B cell (primary cell): ENCODE measurements around the gene PCSK2. TPM values are rescaled to one million over a fixed set of nuclear protein-coding genes. Genes with fewer than 3 reads are reported as not detected.

Experiments used
- ATAC-seq: fragments of 200-7000 bp; cut with Tn5 transposase; one replicate; pipeline ENCODE4 v1.10.0; 2021; ENCODE audit warnings: low read depth, mild to moderate bottlenecking, moderate number of reproducible peaks, moderate library complexity
- CTCF ChIA-PET: fragments of 350-600 bp; sonication (Branson Sonifier 250); formaldehyde crosslinking; loops from one replicate; lab custom pipeline; 2021; ENCODE audit warnings: antibody characterized with exemption, inconsistent platforms; lab: Charles Lee
- POLR2A ChIA-PET: fragments of 350-600 bp; sonication (Branson Sonifier 250); formaldehyde crosslinking; loops from one replicate; lab custom pipeline; 2021; ENCODE audit warnings: antibody characterized with exemption; lab: Charles Lee
- DNase-seq: peaks from one replicate; pipeline ENCODE4 v3.0.0; 2013
- H2AFZ ChIP-seq: 2 replicates; pipeline ENCODE4 v1.6.1; 2012; ENCODE audit warnings: mild to moderate bottlenecking, low read depth, low read length; ENCODE audit not compliant: insufficient read depth, poor library complexity, severe bottlenecking
- H3K27ac ChIP-seq, 2 donors: 1 replicate in 1 of 2; 2 replicates in 1 of 2; pipeline ENCODE4 v1.5.1; 2012 to 2013; ENCODE audit warnings: low read length in 2 of 2, mild to moderate bottlenecking in 2 of 2, moderate library complexity in 1 of 2
- H3K27me3 ChIP-seq, 4 experiments: fragments of 200-600 bp in 1 of 4; sonication (generic) in 1 of 4; replicated peaks in 1 of 4; 1 replicate in 2 of 4; 2 replicates in 2 of 4; pipeline versions ENCODE4 v1.6.1 to v1.7.0; 2013 to 2016; ENCODE audit warnings: low read length in 3 of 4, mild to moderate bottlenecking in 2 of 4, mixed read lengths in 1 of 4, moderate library complexity in 1 of 4; ENCODE audit not compliant: insufficient read depth in 4 of 4, control insufficient read depth in 3 of 4; ENCODE audit errors: control extremely low read depth in 1 of 4
- H3K36me3 ChIP-seq, 2 experiments: replicated peaks in 1 of 2; 1 replicate in 1 of 2; 2 replicates in 1 of 2; pipeline versions ENCODE4 v1.6.1 to v1.7.1; 2013; ENCODE audit warnings: low read length in 1 of 2; ENCODE audit not compliant: insufficient read depth in 2 of 2, control insufficient read depth in 1 of 2; ENCODE audit errors: control extremely low read depth in 1 of 2, extremely low read depth in 1 of 2
- H3K4me1 ChIP-seq, 2 donors: fragments of 200-600 bp in 1 of 2; sonication (generic) in 1 of 2; 1 replicate in 1 of 2; 2 replicates in 1 of 2; pipeline versions ENCODE4 v1.5.1 to v1.6.1; 2013 to 2017; ENCODE audit warnings: low read length in 2 of 2; ENCODE audit not compliant: control insufficient read depth in 2 of 2, insufficient read depth in 2 of 2
- H3K4me2 ChIP-seq: replicated peaks from 2 replicates; pipeline ENCODE3; 2012; ENCODE audit warnings: mild to moderate bottlenecking, low read depth, low read length; ENCODE audit not compliant: poor library complexity, severe bottlenecking
- H3K4me3 ChIP-seq, 5 experiments: fragments of 200-600 bp in 1 of 5; sonication (generic) in 1 of 5; 1 replicate in 3 of 5; 2 replicates in 2 of 5; pipeline versions ENCODE4 v1.5.1 to v1.7.0; 2011 to 2016; ENCODE audit warnings: low read length in 4 of 5, mild to moderate bottlenecking in 4 of 5, low read depth in 2 of 5, control low read depth in 1 of 5, moderate library complexity in 1 of 5; ENCODE audit not compliant: insufficient read depth in 1 of 5; ENCODE audit errors: control extremely low read depth in 1 of 5, extremely low read depth in 1 of 5
- H3K79me2 ChIP-seq: fragments of 200-600 bp; sonication (generic); one replicate; pipeline ENCODE4 v1.6.0; 2016; ENCODE audit warnings: low read length; ENCODE audit not compliant: control insufficient read depth, insufficient read depth
- H3K9ac ChIP-seq: fragments of 200-600 bp; sonication (generic); 2 replicates; pipeline ENCODE4 v1.6.1; 2017; ENCODE audit warnings: mild to moderate bottlenecking, low read length, moderate library complexity
- H3K9me3 ChIP-seq, 3 donors: one replicate each; pipeline versions ENCODE4 v1.6.1 to v1.7.1; 2013; ENCODE audit warnings: low read length in 2 of 3; ENCODE audit not compliant: control insufficient read depth in 2 of 3, insufficient read depth in 1 of 3; ENCODE audit errors: control extremely low read depth in 1 of 3
- H4K20me1 ChIP-seq: 2 replicates; pipeline ENCODE4 v1.6.0; 2012; ENCODE audit warnings: mild to moderate bottlenecking, low read length; ENCODE audit not compliant: insufficient read depth, control insufficient read depth, poor library complexity, severe bottlenecking
- H3K27ac Mint-ChIP-seq: one replicate; pipeline ENCODE4 v1.8.0; 2021; ENCODE audit warnings: mixed read lengths
- H3K27me3 Mint-ChIP-seq: one replicate; pipeline ENCODE4 v1.8.0; 2021; ENCODE audit warnings: mixed read lengths
- H3K4me1 Mint-ChIP-seq: one replicate; pipeline ENCODE4 v1.8.0; 2021; ENCODE audit warnings: mixed read lengths
- H3K4me3 Mint-ChIP-seq: one replicate; pipeline ENCODE4 v1.8.0; 2021; ENCODE audit warnings: mixed read lengths
- H3K9me3 Mint-ChIP-seq: one replicate; pipeline ENCODE4 v1.8.0; 2022; ENCODE audit warnings: mixed read lengths; ENCODE audit not compliant: insufficient read depth
- EZH2 ChIP-seq: IDR thresholded peaks from 2 replicates; pipeline ENCODE4 v1.6.1; 2012; ENCODE audit warnings: borderline replicate concordance, low read depth, mild to moderate bottlenecking, moderate library complexity, low read length; ENCODE audit not compliant: insufficient read depth, poor library complexity, severe bottlenecking
- WGBS: methylation state at CpG from one replicate; pipeline ENCODE4 v1.1.5; 2013; ENCODE audit warnings: missing lambda C conversion rate; ENCODE audit not compliant: insufficient coverage; 5-methylcytosine and 5-hydroxymethylcytosine counted together
- intact Hi-C: fragments of 100-400 bp; cut with micrococcal nuclease; formaldehyde crosslinking; loops from one replicate; pipeline ENCODE4 v1.10.0; 2022
- polyA plus RNA-seq: library from polyadenylated mRNA; depleted of rRNA; stranded (reverse); fragments of >200 nt; gene quantifications from 2 replicates; pipeline ENCODE4 v1.2.3, GENCODE V29; 2012
- total RNA-seq, 2 donors: library from RNA; stranded (reverse); fragments of 120-200 nt in 1 of 2; gene quantifications; 1 replicate in 1 of 2; 2 replicates in 1 of 2; pipeline versions ENCODE4 v1.2.3 to v1.2.4, GENCODE V29; 2013 to 2022
- TF ChIP-seq, protein P1 (sequence below): fragments of 200-600 bp; IDR thresholded peaks from one replicate; pipeline ENCODE4 v1.8.0; 2022; ENCODE audit warnings: antibody characterized with exemption, mild to moderate bottlenecking

PCSK2 gene
- total and polyA plus RNA-seq, 2 donors (not counting 1 experiment from before 2014, with no cell fraction given): not detected

DNA sequence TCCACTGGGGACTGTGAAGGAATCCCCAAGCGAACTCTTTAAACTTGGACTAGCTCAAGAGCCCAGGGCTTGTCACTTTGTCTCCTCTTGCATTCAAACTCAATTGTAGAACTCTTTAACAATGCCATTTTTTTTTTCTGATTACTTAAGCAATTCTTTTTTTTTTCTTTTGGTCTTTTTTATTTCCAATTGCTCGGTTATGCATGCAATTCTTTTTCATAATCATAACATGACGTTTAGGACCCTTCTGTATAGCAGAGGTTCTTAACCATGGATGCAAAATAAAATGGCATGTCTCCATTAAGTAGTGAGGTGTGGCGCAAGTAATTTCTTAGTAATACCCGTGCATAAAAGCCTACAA, 304.8 kb downstream of the PCSK2 start:
- ATAC-seq (no peak), DNase-seq (no peak)
- POLR2A ChIA-PET: no interaction called here
- H3K9me3 Mint-ChIP-seq: no peaks in the 10 kb centered on the region
- peaks cover 38% of the 10 kb centered on the region for H3K27me3 Mint-ChIP-seq
- no peak overlapping the region for H3K27ac ChIP-seq
- peaks cover 10% of the 10 kb centered on the region for H3K4me1 Mint-ChIP-seq
- H3K9ac ChIP-seq: peak overlapping the region; percentile 60
- peak overlapping the region in 4 of 5 experiments; percentile 24 to 64 (median 40) for H3K4me3 ChIP-seq
- no peaks in the 10 kb centered on the region for H4K20me1 ChIP-seq
- H3K4me2 ChIP-seq: peak overlapping the region; percentile 88
- CTCF ChIA-PET: interaction anchor here (1.8 kb wide), 1 partner anchor 27 kb away, joined by 7 read pairs; no protein-coding TSS in a partner anchor
- H3K4me3 Mint-ChIP-seq: peak overlapping the region; percentile 89
- no peaks in the 10 kb centered on the region for H3K79me2 ChIP-seq
- intact Hi-C loops: loop anchor here (10.0 kb wide), 1 partner anchor 153 kb away; the partner anchor contains the start of gene RRBP1
- WGBS: 67% methylated on average over 1 of the region's 5 CpGs
- peaks cover 0 to 26% (median 20%) of the 10 kb centered on the region in 4 experiments for H3K27me3 ChIP-seq
- no peak overlapping the region for H3K27ac Mint-ChIP-seq
- TF ChIP-seq, protein P1, sequence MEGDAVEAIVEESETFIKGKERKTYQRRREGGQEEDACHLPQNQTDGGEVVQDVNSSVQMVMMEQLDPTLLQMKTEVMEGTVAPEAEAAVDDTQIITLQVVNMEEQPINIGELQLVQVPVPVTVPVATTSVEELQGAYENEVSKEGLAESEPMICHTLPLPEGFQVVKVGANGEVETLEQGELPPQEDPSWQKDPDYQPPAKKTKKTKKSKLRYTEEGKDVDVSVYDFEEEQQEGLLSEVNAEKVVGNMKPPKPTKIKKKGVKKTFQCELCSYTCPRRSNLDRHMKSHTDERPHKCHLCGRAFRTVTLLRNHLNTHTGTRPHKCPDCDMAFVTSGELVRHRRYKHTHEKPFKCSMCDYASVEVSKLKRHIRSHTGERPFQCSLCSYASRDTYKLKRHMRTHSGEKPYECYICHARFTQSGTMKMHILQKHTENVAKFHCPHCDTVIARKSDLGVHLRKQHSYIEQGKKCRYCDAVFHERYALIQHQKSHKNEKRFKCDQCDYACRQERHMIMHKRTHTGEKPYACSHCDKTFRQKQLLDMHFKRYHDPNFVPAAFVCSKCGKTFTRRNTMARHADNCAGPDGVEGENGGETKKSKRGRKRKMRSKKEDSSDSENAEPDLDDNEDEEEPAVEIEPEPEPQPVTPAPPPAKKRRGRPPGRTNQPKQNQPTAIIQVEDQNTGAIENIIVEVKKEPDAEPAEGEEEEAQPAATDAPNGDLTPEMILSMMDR: no peak
- no peak for TF ChIP-seq EZH2
- peak overlapping the region; percentile 79 for H2AFZ ChIP-seq
- no peaks in the 10 kb centered on the region for H3K36me3 ChIP-seq
- peaks cover 6 to 14% of the 10 kb centered on the region in 2 donors for H3K4me1 ChIP-seq
- no peaks in the 10 kb centered on the region for H3K9me3 ChIP-seq

DNA sequence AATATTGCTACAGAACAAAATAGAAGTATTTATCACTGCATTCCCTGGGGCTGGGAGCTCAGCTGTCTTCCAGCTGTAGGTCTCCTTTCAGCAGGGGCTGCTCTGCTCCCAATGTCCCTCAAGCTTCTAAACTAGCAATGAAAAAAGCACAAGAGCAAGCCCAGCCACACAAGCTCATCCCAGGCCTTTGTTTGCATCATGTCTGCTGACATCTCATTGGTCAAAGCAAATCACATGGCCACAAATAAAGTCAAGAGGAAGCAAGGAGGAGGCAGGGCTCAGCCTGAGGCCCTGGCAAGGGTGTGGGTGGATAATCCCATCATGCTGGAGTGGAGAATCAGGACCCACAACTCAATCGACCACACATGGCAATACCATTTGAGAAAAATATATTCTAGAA, 306.6 kb downstream of the PCSK2 start:
- WGBS: no CpG with 5 or more reads among the region's 1 CpG
- no peaks in the 10 kb centered on the region for H3K36me3 ChIP-seq
- H3K79me2 ChIP-seq: no peaks in the 10 kb centered on the region
- no peak overlapping the region for H3K4me3 ChIP-seq
- H3K27ac Mint-ChIP-seq: no peak overlapping the region
- intact Hi-C loops: loop anchor here (10.0 kb wide), 1 partner anchor 151 kb away; the partner anchor contains the start of gene RRBP1
- peaks cover 6 to 14% of the 10 kb centered on the region in 2 donors for H3K4me1 ChIP-seq
- H3K27ac ChIP-seq: no peak overlapping the region
- no peak overlapping the region for H3K4me2 ChIP-seq
- H3K9me3 Mint-ChIP-seq: no peaks in the 10 kb centered on the region
- TF ChIP-seq EZH2: no peak
- TF ChIP-seq, protein P1: no peak
- no peak for DNase-seq
- ATAC-seq: no peak
- ChIA-PET POLR2A (no interaction called here), CTCF (interaction anchor here (1.0 to 1.6 kb wide), 2 partner anchors 406 to 461 kb away, joined by 3 to 6 read pairs; no protein-coding TSS in a partner anchor)
- H3K9ac ChIP-seq: no peak overlapping the region
- H2AFZ ChIP-seq: peak overlapping the region; percentile 21
- H3K27me3 Mint-ChIP-seq: peaks cover 41% of the 10 kb centered on the region
- no peaks in the 10 kb centered on the region for H4K20me1 ChIP-seq
- no peak overlapping the region for H3K4me3 Mint-ChIP-seq
- H3K4me1 Mint-ChIP-seq: peaks cover 10% of the 10 kb centered on the region
- H3K27me3 ChIP-seq: peaks cover 0 to 26% (median 18%) of the 10 kb centered on the region in 4 experiments
- H3K9me3 ChIP-seq: no peaks in the 10 kb centered on the region
